SK-N-SH treated with all-trans-retinoic acid at 6 μM for 48 hours (cell line): Measurements from ENCODE around the gene C17orf113.

Source experiments
- BACH2 ChIP-seq: fragments of 250-450 bp; sonication (Bioruptor Pico); IDR thresholded peaks from 2 replicates; pipeline ENCODE4 v1.9.0; 2021; ENCODE audit warnings: mild to moderate bottlenecking, borderline replicate concordance
- GLIS3 ChIP-seq: fragments of 250-450 bp; sonication (Bioruptor Pico); IDR thresholded peaks from 2 replicates; pipeline ENCODE4 v1.5.0; 2020; ENCODE audit warnings: mild to moderate bottlenecking, moderate library complexity
- ISL1 ChIP-seq: fragments of 250-450 bp; sonication (Bioruptor Pico); IDR thresholded peaks from 2 replicates; pipeline ENCODE4 v2.1.2; 2022; ENCODE audit warnings: mild to moderate bottlenecking, moderate library complexity
- POU6F1 ChIP-seq: fragments of 250-450 bp; sonication (Bioruptor Pico); IDR thresholded peaks from 2 replicates; pipeline ENCODE4 v1.8.0; 2021; ENCODE audit warnings: low read depth, mild to moderate bottlenecking, moderate library complexity, borderline replicate concordance
- PPARA ChIP-seq: fragments of 250-450 bp; sonication (Bioruptor Pico); IDR thresholded peaks from 2 replicates; pipeline ENCODE4 v1.5.0; 2020; ENCODE audit warnings: mild to moderate bottlenecking, borderline replicate concordance
- RARB ChIP-seq: fragments of 250-450 bp; sonication (Bioruptor Pico); IDR thresholded peaks from 2 replicates; pipeline ENCODE4 v1.8.0; 2021; ENCODE audit warnings: mild to moderate bottlenecking, moderate library complexity
- TOX ChIP-seq: fragments of 250-450 bp; sonication (Bioruptor Pico); IDR thresholded peaks from 2 replicates; pipeline ENCODE4 v1.8.0; 2021; ENCODE audit warnings: mild to moderate bottlenecking, moderate library complexity, borderline replicate concordance
- ZFP30 ChIP-seq: fragments of 450-650 bp; formaldehyde crosslinking; IDR thresholded peaks from 2 replicates; pipeline ENCODE4 v1.5.0; 2022; ENCODE audit warnings: mild to moderate bottlenecking, moderate library complexity
- TF ChIP-seq, protein P1 (sequence below): fragments of 250-450 bp; sonication (Bioruptor Pico); IDR thresholded peaks from 2 replicates; pipeline ENCODE4 v1.5.1; 2020; ENCODE audit warnings: low read depth, mild to moderate bottlenecking, moderate library complexity
- TF ChIP-seq, protein P2 (sequence below): fragments of 250-450 bp; sonication (Bioruptor Pico); IDR thresholded peaks from 2 replicates; pipeline ENCODE4 v1.8.0; 2020; ENCODE audit warnings: mild to moderate bottlenecking, moderate library complexity, borderline replicate concordance
- TF ChIP-seq, protein P3 (sequence below): fragments of 250-450 bp; sonication (Bioruptor Pico); IDR thresholded peaks from 2 replicates; pipeline ENCODE4 v1.5.0; 2020; ENCODE audit warnings: mild to moderate bottlenecking, moderate library complexity
- TF ChIP-seq, protein P4 (sequence below): fragments of 250-450 bp; sonication (Bioruptor Pico); IDR thresholded peaks from 2 replicates; pipeline ENCODE4 v1.5.1; 2021; ENCODE audit warnings: mild to moderate bottlenecking, moderate library complexity

GRCh38 chr17:42040818-42041217 is 9.6 kb downstream of the C17orf113 start:
- TF ChIP-seq, protein P1, sequence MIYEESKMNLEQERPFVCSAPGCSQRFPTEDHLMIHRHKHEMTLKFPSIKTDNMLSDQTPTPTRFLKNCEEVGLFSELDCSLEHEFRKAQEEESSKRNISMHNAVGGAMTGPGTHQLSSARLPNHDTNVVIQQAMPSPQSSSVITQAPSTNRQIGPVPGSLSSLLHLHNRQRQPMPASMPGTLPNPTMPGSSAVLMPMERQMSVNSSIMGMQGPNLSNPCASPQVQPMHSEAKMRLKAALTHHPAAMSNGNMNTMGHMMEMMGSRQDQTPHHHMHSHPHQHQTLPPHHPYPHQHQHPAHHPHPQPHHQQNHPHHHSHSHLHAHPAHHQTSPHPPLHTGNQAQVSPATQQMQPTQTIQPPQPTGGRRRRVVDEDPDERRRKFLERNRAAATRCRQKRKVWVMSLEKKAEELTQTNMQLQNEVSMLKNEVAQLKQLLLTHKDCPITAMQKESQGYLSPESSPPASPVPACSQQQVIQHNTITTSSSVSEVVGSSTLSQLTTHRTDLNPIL (CRISPR knock-in tag): no peak
- TF ChIP-seq RARB (CRISPR knock-in tag): no peak
- TF ChIP-seq, protein P2, sequence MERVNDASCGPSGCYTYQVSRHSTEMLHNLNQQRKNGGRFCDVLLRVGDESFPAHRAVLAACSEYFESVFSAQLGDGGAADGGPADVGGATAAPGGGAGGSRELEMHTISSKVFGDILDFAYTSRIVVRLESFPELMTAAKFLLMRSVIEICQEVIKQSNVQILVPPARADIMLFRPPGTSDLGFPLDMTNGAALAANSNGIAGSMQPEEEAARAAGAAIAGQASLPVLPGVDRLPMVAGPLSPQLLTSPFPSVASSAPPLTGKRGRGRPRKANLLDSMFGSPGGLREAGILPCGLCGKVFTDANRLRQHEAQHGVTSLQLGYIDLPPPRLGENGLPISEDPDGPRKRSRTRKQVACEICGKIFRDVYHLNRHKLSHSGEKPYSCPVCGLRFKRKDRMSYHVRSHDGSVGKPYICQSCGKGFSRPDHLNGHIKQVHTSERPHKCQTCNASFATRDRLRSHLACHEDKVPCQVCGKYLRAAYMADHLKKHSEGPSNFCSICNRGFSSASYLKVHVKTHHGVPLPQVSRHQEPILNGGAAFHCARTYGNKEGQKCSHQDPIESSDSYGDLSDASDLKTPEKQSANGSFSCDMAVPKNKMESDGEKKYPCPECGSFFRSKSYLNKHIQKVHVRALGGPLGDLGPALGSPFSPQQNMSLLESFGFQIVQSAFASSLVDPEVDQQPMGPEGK (CRISPR knock-in tag): no peak
- TF ChIP-seq ZFP30 (CRISPR knock-in tag): no peak
- TF ChIP-seq GLIS3 (CRISPR knock-in tag): no peak
- TF ChIP-seq ISL1: no peak
- no peak for TF ChIP-seq BACH2 (CRISPR knock-in tag)
- no peak for TF ChIP-seq PPARA (CRISPR knock-in tag)
- no peak for TF ChIP-seq POU6F1 (CRISPR knock-in tag)
- TF ChIP-seq, protein P3, sequence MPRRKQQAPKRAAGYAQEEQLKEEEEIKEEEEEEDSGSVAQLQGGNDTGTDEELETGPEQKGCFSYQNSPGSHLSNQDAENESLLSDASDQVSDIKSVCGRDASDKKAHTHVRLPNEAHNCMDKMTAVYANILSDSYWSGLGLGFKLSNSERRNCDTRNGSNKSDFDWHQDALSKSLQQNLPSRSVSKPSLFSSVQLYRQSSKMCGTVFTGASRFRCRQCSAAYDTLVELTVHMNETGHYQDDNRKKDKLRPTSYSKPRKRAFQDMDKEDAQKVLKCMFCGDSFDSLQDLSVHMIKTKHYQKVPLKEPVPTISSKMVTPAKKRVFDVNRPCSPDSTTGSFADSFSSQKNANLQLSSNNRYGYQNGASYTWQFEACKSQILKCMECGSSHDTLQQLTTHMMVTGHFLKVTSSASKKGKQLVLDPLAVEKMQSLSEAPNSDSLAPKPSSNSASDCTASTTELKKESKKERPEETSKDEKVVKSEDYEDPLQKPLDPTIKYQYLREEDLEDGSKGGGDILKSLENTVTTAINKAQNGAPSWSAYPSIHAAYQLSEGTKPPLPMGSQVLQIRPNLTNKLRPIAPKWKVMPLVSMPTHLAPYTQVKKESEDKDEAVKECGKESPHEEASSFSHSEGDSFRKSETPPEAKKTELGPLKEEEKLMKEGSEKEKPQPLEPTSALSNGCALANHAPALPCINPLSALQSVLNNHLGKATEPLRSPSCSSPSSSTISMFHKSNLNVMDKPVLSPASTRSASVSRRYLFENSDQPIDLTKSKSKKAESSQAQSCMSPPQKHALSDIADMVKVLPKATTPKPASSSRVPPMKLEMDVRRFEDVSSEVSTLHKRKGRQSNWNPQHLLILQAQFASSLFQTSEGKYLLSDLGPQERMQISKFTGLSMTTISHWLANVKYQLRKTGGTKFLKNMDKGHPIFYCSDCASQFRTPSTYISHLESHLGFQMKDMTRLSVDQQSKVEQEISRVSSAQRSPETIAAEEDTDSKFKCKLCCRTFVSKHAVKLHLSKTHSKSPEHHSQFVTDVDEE (CRISPR knock-in tag): no peak
- TF ChIP-seq TOX (CRISPR knock-in tag): no peak
- TF ChIP-seq, protein P4, sequence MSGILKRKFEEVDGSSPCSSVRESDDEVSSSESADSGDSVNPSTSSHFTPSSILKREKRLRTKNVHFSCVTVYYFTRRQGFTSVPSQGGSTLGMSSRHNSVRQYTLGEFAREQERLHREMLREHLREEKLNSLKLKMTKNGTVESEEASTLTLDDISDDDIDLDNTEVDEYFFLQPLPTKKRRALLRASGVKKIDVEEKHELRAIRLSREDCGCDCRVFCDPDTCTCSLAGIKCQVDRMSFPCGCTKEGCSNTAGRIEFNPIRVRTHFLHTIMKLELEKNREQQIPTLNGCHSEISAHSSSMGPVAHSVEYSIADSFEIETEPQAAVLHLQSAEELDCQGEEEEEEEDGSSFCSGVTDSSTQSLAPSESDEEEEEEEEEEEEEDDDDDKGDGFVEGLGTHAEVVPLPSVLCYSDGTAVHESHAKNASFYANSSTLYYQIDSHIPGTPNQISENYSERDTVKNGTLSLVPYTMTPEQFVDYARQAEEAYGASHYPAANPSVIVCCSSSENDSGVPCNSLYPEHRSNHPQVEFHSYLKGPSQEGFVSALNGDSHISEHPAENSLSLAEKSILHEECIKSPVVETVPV (CRISPR knock-in tag): no peak
